LoVo (cell line): Measurements from ENCODE around the gene IGFBP7.

ENCODE experiments used
- DNase-seq: peaks from one replicate; pipeline ENCODE4 v3.0.0-alpha.2; 2016; ENCODE audit warnings: low spot score

The IGFBP7 gene

GRCh38 chr4:57109847-57110639 lies at the start of gene IGFBP7:
IGFBP7 (minus strand) TSS chr4:57110385; CDS start chr4:57110351, 34 bp downstream.
- no peak for DNase-seq

GRCh38 chr4:57159866-57160265 lies 49.7 kb upstream of the IGFBP7 start:
- no peak for DNase-seq

DNA sequence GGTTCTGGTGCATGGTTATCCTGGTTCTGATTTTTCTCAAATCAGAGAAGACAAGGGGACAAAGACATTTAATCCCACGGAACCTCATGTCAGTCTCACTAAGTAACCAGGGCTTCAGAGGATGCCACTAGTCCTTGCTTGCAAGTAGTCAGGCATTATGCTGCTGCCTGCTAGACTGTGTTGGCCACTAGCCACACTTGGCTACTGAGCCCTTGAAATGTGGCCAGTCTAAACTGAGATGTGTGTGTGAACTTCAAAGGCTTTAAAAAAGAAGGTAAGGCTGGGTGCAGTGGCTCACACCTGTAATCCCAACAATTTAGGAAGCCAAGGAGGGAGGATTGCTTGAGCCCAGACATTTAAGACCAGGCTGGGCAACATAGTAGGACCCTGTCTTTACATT lies 48.6 kb upstream of the IGFBP7 start:
- DNase-seq: no peak

DNA sequence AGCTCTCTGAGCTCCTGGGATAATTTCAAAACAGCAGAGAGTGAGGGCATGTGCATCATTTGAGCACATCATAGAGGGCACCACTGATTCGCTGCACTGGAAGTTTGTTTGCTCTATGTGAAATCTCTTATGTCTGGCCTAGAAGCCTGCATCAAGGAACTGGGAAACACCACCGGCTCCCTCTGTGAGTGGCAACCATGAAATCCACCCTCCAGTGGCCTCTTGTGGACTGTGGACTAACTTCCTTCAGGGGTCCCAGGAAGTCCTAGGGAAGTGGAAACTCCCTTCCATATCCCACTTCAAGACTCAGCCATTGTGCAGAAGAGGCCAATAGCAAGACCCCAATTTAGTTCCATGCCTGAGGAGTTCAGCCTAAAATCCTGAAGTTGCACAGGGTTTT lies 48.0 kb upstream of the IGFBP7 start:
- no peak for DNase-seq

- DNase-seq: no peak
Measured at GRCh38 chr4:57157596-57158137, 47.5 kb upstream of the IGFBP7 start.

DNA sequence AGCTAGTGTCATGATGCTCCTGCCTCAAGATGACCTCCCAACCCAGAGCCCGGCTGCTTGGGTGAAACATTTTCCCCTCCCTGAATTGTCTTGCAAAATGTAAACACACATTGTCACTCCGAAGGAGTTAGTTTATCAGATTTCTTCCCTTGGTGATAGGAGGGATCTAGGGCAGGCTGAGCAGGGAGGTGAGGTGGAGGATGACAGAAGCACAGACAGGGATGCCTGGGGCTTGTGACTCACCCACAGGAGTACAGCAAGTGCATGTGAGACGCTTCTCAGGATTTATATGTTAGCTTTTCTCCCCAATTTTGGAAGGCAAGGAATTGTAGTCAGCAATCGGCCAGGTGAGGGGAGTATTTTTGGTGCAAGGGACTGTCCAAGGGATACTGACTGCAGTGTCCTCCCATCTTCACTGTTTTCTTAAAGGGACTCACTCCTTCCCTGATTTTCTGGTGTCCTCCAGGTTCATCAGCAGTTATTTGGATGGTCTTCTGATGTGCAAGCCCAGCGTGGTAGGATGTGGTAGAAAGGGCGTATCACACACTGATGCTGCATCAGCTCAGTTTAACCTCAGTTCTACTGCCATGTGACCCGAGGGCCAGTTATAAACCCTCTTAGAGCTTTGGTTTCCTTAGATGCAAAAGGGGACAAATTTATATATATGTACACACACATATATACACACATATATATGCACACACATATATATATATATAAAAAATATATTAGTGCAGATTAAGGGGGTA lies 46.2 kb upstream of the IGFBP7 start:
- DNase-seq: no peak

DNA sequence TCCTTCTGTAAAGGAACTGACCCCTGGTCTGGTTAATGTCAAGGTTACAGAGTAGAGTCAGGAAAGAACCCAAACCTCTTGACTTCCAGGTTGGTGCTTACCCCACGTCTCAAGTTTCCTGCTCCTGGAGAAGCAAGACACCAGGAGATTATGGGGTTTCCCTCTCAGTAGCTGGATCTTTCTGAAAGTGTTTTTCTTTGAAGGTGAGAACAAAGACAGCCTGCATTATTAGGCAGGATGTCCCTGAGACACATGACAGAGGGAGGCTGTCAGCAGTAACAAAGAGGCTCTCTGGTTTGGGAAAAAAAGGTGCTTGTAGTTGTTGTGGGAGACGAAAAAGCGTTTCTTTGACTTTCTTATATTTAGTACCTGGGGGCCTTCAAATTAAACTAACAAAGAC lies 44.7 kb upstream of the IGFBP7 start:
- DNase-seq: no peak

DNA sequence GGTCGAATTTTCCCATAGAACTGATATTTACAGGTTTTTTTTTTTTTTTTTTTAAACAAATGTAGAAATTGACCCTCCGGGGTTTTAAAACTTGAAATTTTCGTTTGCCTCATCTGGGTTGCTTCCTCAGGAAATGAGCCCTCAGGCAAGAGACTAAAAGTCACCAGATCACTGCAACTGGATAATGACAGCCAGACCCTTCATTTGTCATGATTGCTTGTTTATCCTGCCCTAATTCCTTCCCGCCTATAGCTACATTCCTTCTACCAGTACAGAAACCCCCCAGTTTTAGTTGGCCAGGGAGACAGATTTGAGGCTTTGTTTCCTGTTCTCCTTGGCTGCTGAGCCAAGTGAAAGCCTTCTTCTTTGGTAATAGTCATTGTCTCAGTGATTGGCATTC lies 44.0 kb upstream of the IGFBP7 start:
- no peak for DNase-seq

DNA sequence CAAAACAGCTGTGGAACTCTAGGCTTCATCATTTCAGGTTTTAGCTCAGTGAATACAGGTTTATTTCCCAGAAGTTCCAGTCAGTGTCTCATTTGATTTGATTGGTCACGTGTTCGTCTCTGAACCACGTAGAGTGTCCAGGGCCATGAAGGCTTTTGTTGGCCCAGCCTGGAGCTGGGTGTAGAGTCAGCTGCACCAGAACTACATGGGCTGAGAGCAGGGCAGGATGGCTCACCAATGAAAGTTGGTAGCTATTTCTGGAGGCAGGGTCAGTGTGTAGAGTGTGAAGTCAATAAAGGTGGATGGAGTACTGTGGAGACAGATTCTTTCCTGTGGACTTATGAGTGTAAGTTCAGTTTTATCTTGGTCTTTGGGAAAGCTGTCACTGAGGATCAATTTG lies 43.0 kb upstream of the IGFBP7 start:
- no peak for DNase-seq

DNA sequence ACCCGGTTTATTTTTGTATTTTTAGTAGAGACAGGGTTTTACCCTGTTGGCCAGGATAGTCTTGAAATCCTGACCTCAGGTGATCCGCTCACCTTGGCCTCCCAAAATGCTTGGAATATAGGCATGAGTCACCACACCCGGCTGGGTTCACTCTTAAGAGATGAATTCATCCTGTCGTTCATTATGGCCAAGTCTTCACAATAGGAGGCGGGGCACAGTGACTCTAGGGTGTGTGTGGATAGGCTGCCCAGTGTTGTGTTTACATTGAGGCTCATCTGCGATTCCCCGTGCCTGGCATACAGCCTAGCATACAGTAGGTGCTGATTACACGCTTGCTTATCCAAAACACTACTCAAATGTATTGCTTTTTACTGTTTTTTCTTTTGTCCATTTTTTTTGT lies 41.3 kb upstream of the IGFBP7 start:
- no peak for DNase-seq

DNA sequence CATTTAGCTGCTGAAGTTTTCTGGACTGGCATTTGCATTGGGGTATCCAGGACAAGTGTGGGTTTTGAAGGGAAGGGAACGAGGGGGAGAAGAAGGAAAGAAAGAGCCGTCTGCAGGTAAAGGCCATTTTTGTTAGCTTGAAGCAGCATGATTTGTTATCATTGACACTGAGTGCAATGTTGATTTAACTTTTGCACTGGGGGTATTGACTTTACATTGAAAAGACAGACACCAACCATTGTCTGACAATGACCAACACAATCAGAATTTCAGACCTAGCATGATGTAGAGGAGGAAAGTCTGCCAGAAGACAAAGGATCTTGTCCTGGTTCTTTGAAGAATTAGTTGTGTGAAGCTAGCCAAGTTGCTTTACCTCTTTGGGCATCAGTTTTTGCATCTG lies 39.6 kb upstream of the IGFBP7 start:
- DNase-seq: no peak

GRCh38 chr4:57148831-57149505 lies 38.8 kb upstream of the IGFBP7 start:
- no peak for DNase-seq

DNA sequence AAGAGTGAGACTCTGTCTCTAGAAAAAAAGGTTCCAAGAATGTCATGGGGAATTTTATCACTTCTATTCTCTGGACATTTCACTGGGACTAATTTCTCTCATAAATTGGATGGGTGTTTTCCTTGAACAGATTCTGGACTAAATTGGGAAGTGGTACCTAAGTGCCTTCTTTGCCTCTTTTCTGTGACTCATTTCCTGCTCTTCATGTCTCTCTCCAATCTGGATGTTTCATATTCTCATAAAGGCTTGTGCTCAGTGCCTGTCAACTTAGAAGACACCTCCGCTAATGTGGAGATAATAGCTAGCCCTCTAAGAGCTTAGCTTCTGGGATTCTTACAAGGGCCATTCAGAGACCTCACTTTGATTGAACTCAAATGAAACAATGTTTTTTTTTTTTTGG lies 38.0 kb upstream of the IGFBP7 start:
- no peak for DNase-seq

DNA sequence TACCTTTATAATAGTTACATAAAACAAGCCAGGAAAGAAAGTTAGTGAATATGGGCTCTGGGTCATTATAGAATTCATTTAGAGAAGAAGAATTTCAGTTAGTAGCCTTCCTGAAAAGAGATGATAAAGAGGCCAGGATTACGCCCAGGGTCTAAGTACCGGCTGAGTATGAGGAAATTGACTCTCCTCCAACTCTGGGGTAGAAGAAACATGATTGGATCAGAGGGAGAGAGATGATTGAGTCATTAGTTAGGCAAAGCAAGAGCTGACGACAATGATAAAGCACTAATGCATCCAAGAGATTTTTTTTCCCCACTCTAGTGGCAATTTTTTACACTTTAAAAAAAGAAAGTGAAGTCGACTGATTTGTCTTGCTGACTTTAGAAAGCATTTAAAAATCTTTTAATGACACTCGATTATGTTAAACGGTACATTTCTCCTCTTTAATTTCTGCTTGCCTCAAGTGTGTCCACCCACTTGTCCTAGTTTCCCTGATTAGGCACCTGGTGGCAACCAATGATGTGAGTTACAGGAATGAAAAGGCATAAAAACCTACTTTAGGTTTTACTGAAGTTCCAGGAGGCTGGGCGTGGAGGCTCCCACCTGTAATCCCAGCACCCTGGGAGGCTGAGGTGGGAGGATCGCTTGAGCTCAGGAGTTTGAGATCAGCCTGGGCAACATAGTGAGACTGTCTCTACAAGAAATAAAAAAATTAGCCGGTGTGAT lies 37.3 kb upstream of the IGFBP7 start:
- no peak for DNase-seq

GRCh38 chr4:57146444-57146843 lies 36.3 kb upstream of the IGFBP7 start:
- no peak for DNase-seq

- DNase-seq: no peak
Measured at GRCh38 chr4:57144466-57144865, 34.3 kb upstream of the IGFBP7 start.

DNA sequence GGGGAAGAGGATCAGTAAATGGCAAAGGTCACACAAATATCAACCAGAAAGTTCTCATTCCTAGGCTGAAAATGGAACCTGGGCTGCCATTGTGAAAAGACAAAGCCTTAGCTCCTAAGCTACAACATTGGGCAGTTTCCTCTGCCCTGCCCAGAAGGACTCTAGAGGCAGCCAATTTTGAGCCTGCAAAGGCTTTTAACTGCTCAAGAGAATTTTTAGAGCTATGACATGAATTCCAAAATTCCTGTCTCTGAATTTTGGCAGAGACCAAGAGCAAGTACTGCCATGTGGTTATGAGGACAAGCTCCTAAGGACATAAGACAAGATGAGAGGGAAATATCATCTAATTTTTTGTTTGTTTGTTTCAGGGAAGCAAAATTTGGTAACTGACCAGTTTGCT lies 29.6 kb upstream of the IGFBP7 start:
- DNase-seq: no peak

- no peak for DNase-seq
Measured at GRCh38 chr4:57137261-57137660, 27.1 kb upstream of the IGFBP7 start.

GRCh38 chr4:57136281-57136680 lies 26.1 kb upstream of the IGFBP7 start:
- DNase-seq: no peak

GRCh38 chr4:57132743-57133137 lies 22.6 kb upstream of the IGFBP7 start:
- no peak for DNase-seq

GRCh38 chr4:57131849-57132742 lies 21.9 kb upstream of the IGFBP7 start:
- DNase-seq: no peak
